ENCODE data around the gene SGIP1. TPM values are rescaled to one million over a fixed set of nuclear protein-coding genes. Genes with fewer than 3 reads are reported as not detected.

The SGIP1 gene
- total and polyA plus RNA-seq, 2 donors (not counting 3 experiments of a cell fraction or from before 2014, with no cell fraction given): 30.9 to 68.9 TPM

- dilution Hi-C loops (cut with MboI; ENCODE audit: extremely low pct_ligation_motif_present, low sequenced_read_pairs): no loop called here
- Histone ChIP-seq H3K9ac (replicated peaks; ENCODE audit: extremely low read depth, insufficient read depth, low read length) (no peak overlapping the region), H4K20me1 (replicated peaks; ENCODE audit: control insufficient read depth, extremely low read depth, insufficient read depth, low read length) (no peaks in the 10 kb centered on the region), H3K27me3 (ENCODE audit: control insufficient read depth in 2 of 2, insufficient read depth in 2 of 2, low read length in 2 of 2) (no peaks in the 10 kb centered on the region), H3K36me3 (ENCODE audit: control insufficient read depth in 2 of 2, extremely low read depth in 1 of 2, insufficient read depth in 2 of 2, low read length in 2 of 2) (no peaks in the 10 kb centered on the region), H3K9me1 (replicated peaks; ENCODE audit: control insufficient read depth, extremely low read depth, insufficient read depth, low read length) (no peaks in the 10 kb centered on the region), H3K9me3 (replicated peaks; ENCODE audit: control insufficient read depth, insufficient read depth, low read length) (no peaks in the 10 kb centered on the region), H3K4me3 (replicated peaks in 1 of 3; ENCODE audit: insufficient read depth in 1 of 3, low read depth in 1 of 3, low read length in 3 of 3) (no peak overlapping the region), H3K79me2 (ENCODE audit: control insufficient read depth, insufficient read depth, low read length) (no peaks in the 10 kb centered on the region), H3K4me2 (ENCODE audit: insufficient read depth, low read length) (no peak overlapping the region), H2AFZ (ENCODE audit: low read depth, low read length) (no peak overlapping the region), H3K4me1 (ENCODE audit: control insufficient read depth, extremely low read depth, insufficient read depth, low read length) (no peaks in the 10 kb centered on the region), H3K27ac (ENCODE audit: insufficient read depth, low read depth, low read length) (no peak overlapping the region)
- DNase-seq (ENCODE audit: low read depth, low spot score) (no peak), FAIRE-seq (no peak)
- no peak for TF ChIP-seq MAX (IDR thresholded peaks at IDR 0.05; ENCODE audit: insufficient read depth, insufficient read length)
- TF ChIP-seq FOS (IDR thresholded peaks at IDR 0.05; ENCODE audit: borderline replicate concordance, insufficient read depth, low read length): no peak
- TF ChIP-seq EZH2 (IDR thresholded peaks at IDR 0.05; ENCODE audit: borderline replicate concordance, low read depth, low read length, severe bottlenecking): no peak
- no peak for TF ChIP-seq CTCF (IDR thresholded peaks at IDR 0.05; ENCODE audit: extremely low read depth in 1 of 2, insufficient read depth in 1 of 2, low read depth in 1 of 2, low read length in 2 of 2)
- no peak for TF ChIP-seq GATA2 (IDR thresholded peaks at IDR 0.05; ENCODE audit: insufficient read depth, insufficient read length, low read depth, low read length)
- no peak for TF ChIP-seq JUN (IDR thresholded peaks at IDR 0.05; ENCODE audit: borderline replicate concordance, insufficient read depth, insufficient read length, low read depth)
- CTCF ChIA-PET: interaction anchor here (0.9 kb wide), 1 partner anchor 109 kb away, joined by 3 read pairs; no protein-coding TSS in a partner anchor
- intact Hi-C loops (cut with micrococcal nuclease): no loop called here
- POLR2A ChIA-PET: no interaction called here
- BruUV-seq (replicated peaks): no TSS peak
These were observed 83.6 kb downstream of the SGIP1 start for GRCh38 chr1:66617362-66618184.
